Endodermal cell (in vitro differentiated cells): ENCODE measurements around the gene C15orf61. TPM values are rescaled to one million over a fixed set of nuclear protein-coding genes. Genes with fewer than 3 reads are reported as not detected.

Experiments used
- DNase-seq: peaks from one replicate; pipeline ENCODE4 v3.0.0-alpha.2; 2017
- H3K27ac ChIP-seq: 2 replicates; pipeline ENCODE4 v1.5.1; 2013; ENCODE audit warnings: mild to moderate bottlenecking, low read depth, low read length, moderate library complexity
- H3K27me3 ChIP-seq: 2 replicates; pipeline ENCODE4 v1.6.1; 2013; ENCODE audit warnings: mild to moderate bottlenecking, low read length, moderate library complexity; ENCODE audit not compliant: insufficient read depth, control insufficient read depth, poor library complexity, severe bottlenecking
- H3K36me3 ChIP-seq: 2 replicates; pipeline ENCODE4 v1.7.0; 2013; ENCODE audit warnings: mild to moderate bottlenecking, low read length, moderate library complexity; ENCODE audit not compliant: control insufficient read depth, insufficient read depth
- H3K4me1 ChIP-seq: one replicate; pipeline ENCODE4 v1.7.0; 2013; ENCODE audit warnings: low read length; ENCODE audit not compliant: control insufficient read depth, insufficient read depth
- H3K4me3 ChIP-seq: 2 replicates; pipeline ENCODE4 v1.5.1; 2013; ENCODE audit warnings: mild to moderate bottlenecking, low read length, moderate library complexity
- H3K9ac ChIP-seq: 2 replicates; pipeline ENCODE4 v1.6.1; 2013; ENCODE audit warnings: mild to moderate bottlenecking, low read length, moderate library complexity; ENCODE audit not compliant: poor library complexity, severe bottlenecking; ENCODE audit errors: extremely low read depth
- H3K9me3 ChIP-seq: 2 replicates; pipeline ENCODE4 v1.6.1; 2013; ENCODE audit warnings: mild to moderate bottlenecking, low read length, moderate library complexity; ENCODE audit not compliant: control insufficient read depth
- H3K27ac Mint-ChIP-seq: 2 replicates; pipeline ENCODE4 v1.8.0; 2020; ENCODE audit warnings: mixed read lengths
- H3K27me3 Mint-ChIP-seq: 2 replicates; pipeline ENCODE4 v1.8.0; 2021; ENCODE audit warnings: mild to moderate bottlenecking, mixed read lengths; ENCODE audit not compliant: insufficient read depth
- H3K36me3 Mint-ChIP-seq: 2 replicates; pipeline ENCODE4 v1.8.0; 2020; ENCODE audit warnings: low read depth, mixed read lengths
- H3K4me1 Mint-ChIP-seq: 2 replicates; pipeline ENCODE4 v1.8.0; 2020; ENCODE audit warnings: mixed read lengths
- H3K4me3 Mint-ChIP-seq: 2 replicates; pipeline ENCODE4 v1.8.0; 2020; ENCODE audit warnings: mild to moderate bottlenecking, moderate library complexity, mixed read lengths
- H3K9me3 Mint-ChIP-seq: 2 replicates; pipeline ENCODE4 v1.8.0; 2020; ENCODE audit warnings: mild to moderate bottlenecking, mixed read lengths
- CTCF ChIP-seq: fragments of 200-600 bp; sonication (generic); conservative IDR thresholded peaks from 2 replicates; pipeline ENCODE4 v1.5.0; 2021; ENCODE audit warnings: antibody characterized with exemption, mild to moderate bottlenecking
- WGBS, 2 experiments: methylation state at CpG; one replicate each; pipeline versions ENCODE4 v1.1.5 to v1.1.7; 2013; ENCODE audit warnings: missing lambda C conversion rate in 2 of 2, mixed read lengths in 1 of 2; ENCODE audit not compliant: insufficient coverage in 1 of 2, insufficient read length in 1 of 2; 5-methylcytosine and 5-hydroxymethylcytosine counted together
- total RNA-seq, 2 donors: library from RNA; stranded (reverse); fragmentation: NEBNext Ultra II Directional in 1 of 2; extraction: Animal tissue kit (Norgen Biotek cat#: 25700) in 1 of 2; gene quantifications; 2 replicates in 1 of 2; 3 replicates in 1 of 2; pipeline ENCODE4 v1.2.1, GENCODE V29; 2021

Gene C15orf61
- total RNA-seq, 2 donors from 2014 or later: 3.0 to 3.2 TPM

DNA sequence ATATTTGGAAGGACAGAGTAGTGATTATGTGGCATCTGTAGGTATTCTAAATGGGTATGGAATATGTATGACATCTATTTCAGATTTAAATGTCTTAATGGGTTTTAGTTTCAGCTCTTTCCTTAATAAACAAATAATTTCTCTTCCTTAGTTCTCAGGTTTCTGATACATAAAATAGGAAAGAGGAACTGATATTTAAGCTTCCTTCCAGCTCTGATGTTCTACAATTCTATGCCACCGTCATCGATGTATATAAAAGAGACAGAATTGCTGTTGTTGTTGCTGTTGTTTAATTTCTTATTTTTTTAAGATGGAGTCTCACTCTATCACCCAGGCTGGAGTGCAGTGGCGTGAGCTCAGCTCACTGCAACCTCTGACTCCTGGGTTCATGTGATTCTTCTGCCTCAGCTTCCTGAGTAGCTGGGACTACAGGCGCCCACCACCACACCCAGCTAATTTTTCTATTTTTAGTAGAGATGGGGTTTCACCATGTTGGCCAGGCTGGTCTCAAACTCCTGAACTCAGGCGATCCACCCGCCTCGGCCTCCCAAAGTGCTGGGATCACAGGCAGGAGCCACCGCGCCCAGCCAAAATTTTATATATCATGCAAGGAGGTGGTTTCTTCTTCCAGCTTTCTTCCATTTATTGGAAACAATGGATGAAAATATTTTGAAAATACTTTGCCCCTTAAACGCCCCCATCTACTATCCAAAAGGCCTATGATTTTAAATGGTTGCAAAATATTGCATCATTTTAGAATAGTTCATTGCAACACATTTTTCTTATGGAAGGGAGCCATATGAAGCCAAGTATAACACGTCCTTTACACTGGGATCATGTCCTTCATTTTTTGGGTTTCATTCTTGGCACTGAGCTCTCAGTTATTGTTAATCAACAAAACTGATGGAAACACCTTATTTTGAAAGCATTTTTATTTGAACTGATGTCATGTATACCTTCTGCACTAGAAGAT, 13.9 kb upstream of the C15orf61 start:
- 83 to 94% methylated on average over 1 to 11 of the region's 11 CpGs for WGBS, 2 experiments
- Mint-ChIP-seq H3K27me3 (peaks cover 1% of the 10 kb centered on the region), H3K4me3 (no peak overlapping the region), H3K27ac (no peak overlapping the region), H3K36me3 (no peaks in the 10 kb centered on the region), H3K4me1 (peaks cover 9% of the 10 kb centered on the region), H3K9me3 (no peaks in the 10 kb centered on the region)
- no peaks in the 10 kb centered on the region for H3K36me3 ChIP-seq
- no peak for TF ChIP-seq CTCF
- no peaks in the 10 kb centered on the region for H3K9me3 ChIP-seq
- no peak overlapping the region for H3K4me3 ChIP-seq
- H3K27ac ChIP-seq: no peak overlapping the region
- H3K4me1 ChIP-seq: no peaks in the 10 kb centered on the region
- DNase-seq: no peak
- H3K27me3 ChIP-seq: peaks cover 12% of the 10 kb centered on the region
- H3K9ac ChIP-seq: no peak overlapping the region

DNA sequence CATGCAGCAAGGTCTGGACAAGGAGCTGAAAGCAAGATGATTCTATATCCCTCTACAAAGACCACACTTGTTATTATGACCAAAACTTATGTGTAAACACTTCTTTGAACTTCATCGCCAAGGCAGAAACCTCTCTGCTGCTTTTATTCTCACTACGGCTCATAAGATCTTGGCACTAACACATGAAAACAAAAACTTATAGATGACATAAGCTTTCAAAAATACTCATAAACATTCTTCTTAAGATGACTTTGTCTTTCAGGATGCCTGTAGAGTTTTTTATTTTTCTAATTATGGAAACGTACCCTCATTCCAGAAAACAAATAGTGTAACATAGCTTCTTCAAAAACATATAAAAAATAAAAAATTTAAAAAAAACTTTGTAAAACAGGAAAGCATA, 12.5 kb upstream of the C15orf61 start:
- Histone ChIP-seq H3K9ac (no peak overlapping the region), H3K36me3 (no peaks in the 10 kb centered on the region), H3K4me1 (no peaks in the 10 kb centered on the region), H3K4me3 (no peak overlapping the region), H3K27ac (no peak overlapping the region), H3K9me3 (no peaks in the 10 kb centered on the region), H3K27me3 (no peaks in the 10 kb centered on the region)
- Mint-ChIP-seq H3K27me3 (peaks cover 1% of the 10 kb centered on the region), H3K4me3 (no peak overlapping the region), H3K36me3 (peaks cover 8% of the 10 kb centered on the region), H3K4me1 (peaks cover 4% of the 10 kb centered on the region), H3K9me3 (no peaks in the 10 kb centered on the region), H3K27ac (no peak overlapping the region)
- DNase-seq: no peak
- 88 to 96% methylated on average over 1 to 3 of the region's 3 CpGs for WGBS, 2 experiments
- no peak for TF ChIP-seq CTCF

DNA sequence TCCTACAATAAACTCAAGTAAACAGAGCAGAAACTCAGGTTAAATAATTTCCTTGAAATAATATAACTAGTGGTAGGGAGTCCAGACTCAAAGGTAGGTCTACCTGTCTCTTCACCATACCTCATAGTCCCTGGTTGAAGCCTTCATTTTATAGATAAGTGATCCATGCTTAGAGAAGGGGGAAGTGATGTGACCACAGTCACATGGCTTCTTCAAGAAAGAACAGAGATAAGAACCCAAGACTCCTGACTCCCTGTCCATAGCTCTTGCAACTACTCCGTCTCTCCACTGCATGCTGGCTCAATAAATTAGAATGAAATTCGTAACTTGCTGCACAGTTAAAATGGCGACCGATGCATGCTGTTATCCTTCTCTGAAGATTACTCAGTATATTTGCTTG, 11.0 kb upstream of the C15orf61 start:
- Histone ChIP-seq H3K9ac (no peak overlapping the region), H3K27me3 (no peaks in the 10 kb centered on the region), H3K4me3 (no peak overlapping the region), H3K9me3 (no peaks in the 10 kb centered on the region), H3K36me3 (no peaks in the 10 kb centered on the region), H3K27ac (no peak overlapping the region), H3K4me1 (no peaks in the 10 kb centered on the region)
- no peak overlapping the region for H3K4me3 Mint-ChIP-seq
- TF ChIP-seq CTCF: no peak
- H3K27ac Mint-ChIP-seq: no peak overlapping the region
- H3K4me1 Mint-ChIP-seq: peaks cover 3% of the 10 kb centered on the region
- peaks cover 12% of the 10 kb centered on the region for H3K36me3 Mint-ChIP-seq
- peaks cover 1% of the 10 kb centered on the region for H3K27me3 Mint-ChIP-seq
- no peaks in the 10 kb centered on the region for H3K9me3 Mint-ChIP-seq
- 92 to 93% methylated on average over 4 of the region's 4 CpGs for WGBS, 2 experiments
- DNase-seq: no peak
